T follicular helper cell (primary cell): ENCODE measurements around the gene TSPAN8.
"Not testable (repeated sequence)": the region's sequence is repeated elsewhere in the genome, so short reads cannot be mapped to it uniquely, and the experiment has no call there.

Experiments used
- DNase-seq: peaks from one replicate; pipeline ENCODE4 v3.0.0-alpha.2; 2020; ENCODE audit warnings: low read depth
- total RNA-seq, 2 experiments: gene quantifications; one replicate each; lab custom pipeline; 2026; lab: John Stamatoyannopoulos, UW

Gene TSPAN8
- 0 reads per million in 2 experiments for total RNA-seq

GRCh38 chr12:71157601-71158233 lies at the start of gene TSPAN8:
TSPAN8 (minus strand) TSS chr12:71157999; CDS start chr12:71157678, 321 bp downstream.
- no peak for DNase-seq

GRCh38 chr12:71201136-71201679 lies 43.4 kb upstream of the TSPAN8 start:
- no peak for DNase-seq

- DNase-seq, result no peak
Observed at GRCh38 chr12:71200706-71201105, 42.9 kb upstream of the TSPAN8 start.

GRCh38 chr12:71197460-71197859 lies 39.7 kb upstream of the TSPAN8 start:
- no peak for DNase-seq

GRCh38 chr12:71195338-71195896 lies 37.6 kb upstream of the TSPAN8 start:
- no peak for DNase-seq

GRCh38 chr12:71194657-71195056 lies 36.9 kb upstream of the TSPAN8 start:
- no peak for DNase-seq

GRCh38 chr12:71193041-71193440 lies 35.2 kb upstream of the TSPAN8 start:
- no peak for DNase-seq

GRCh38 chr12:71191509-71192196 lies 33.9 kb upstream of the TSPAN8 start:
- DNase-seq, result no peak

GRCh38 chr12:71190822-71191221 lies 33.0 kb upstream of the TSPAN8 start:
- DNase-seq, result no peak

GRCh38 chr12:71187379-71187778 lies 29.6 kb upstream of the TSPAN8 start:
- DNase-seq, result no peak

GRCh38 chr12:71186571-71187288 lies 28.9 kb upstream of the TSPAN8 start:
- DNase-seq, result no peak

GRCh38 chr12:71183846-71184245 lies 26.0 kb upstream of the TSPAN8 start:
- no peak for DNase-seq

- no peak for DNase-seq
Observed at GRCh38 chr12:71183018-71183417, 25.2 kb upstream of the TSPAN8 start.

- no peak for DNase-seq
Observed at GRCh38 chr12:71178162-71178561, 20.4 kb upstream of the TSPAN8 start.

- DNase-seq, result no peak
Observed at GRCh38 chr12:71174825-71175224, 17.0 kb upstream of the TSPAN8 start.

GRCh38 chr12:71174146-71174545 lies 16.3 kb upstream of the TSPAN8 start:
- no peak for DNase-seq

GRCh38 chr12:71170456-71170855 lies 12.7 kb upstream of the TSPAN8 start:
- DNase-seq, result no peak

GRCh38 chr12:71169286-71169685 lies 11.5 kb upstream of the TSPAN8 start:
- DNase-seq, result no peak

- no peak for DNase-seq
Observed at GRCh38 chr12:71166862-71167496, 9.2 kb upstream of the TSPAN8 start.

GRCh38 chr12:71166280-71166679 lies 8.5 kb upstream of the TSPAN8 start:
- no peak for DNase-seq

GRCh38 chr12:71165780-71166179 lies 8.0 kb upstream of the TSPAN8 start:
- DNase-seq, result not testable (repeated sequence)
